ENCODE results near the gene PTPRN2. TPM values are rescaled to one million over a fixed set of nuclear protein-coding genes. Genes with fewer than 3 reads are reported as not detected.
"Not testable (repeated sequence)": the region's sequence is repeated elsewhere in the genome, so short reads cannot be mapped to it uniquely, and the experiment has no call there.

Gene PTPRN2
- total RNA-seq, 1 experiment from 2014 or later, result 1.7 TPM

- no peaks in the 10 kb centered on the region; the same call in 1 of the 2 replicates for H3K27me3 ChIP-seq (ENCODE audit: low read length)
- peaks cover 15% of the 10 kb centered on the region; the same call in 1 of the 2 replicates for H3K9me3 ChIP-seq (ENCODE audit: low read length)
- no peak overlapping the region for H2AFZ ChIP-seq (ENCODE audit: low read length)
- no peak overlapping the region for H3K4me3 ChIP-seq (ENCODE audit: low read length)
- H3K4me1 ChIP-seq (ENCODE audit: low read length), result peaks cover 30% of the 10 kb centered on the region
- no peaks in the 10 kb centered on the region for H4K20me1 ChIP-seq (ENCODE audit: insufficient read depth, low read depth, low read length)
- H3K4me2 ChIP-seq (ENCODE audit: low read depth, low read length, poor library complexity, severe bottlenecking), result no peak overlapping the region
- H3K36me3 ChIP-seq (ENCODE audit: insufficient read depth, low read length), result no peaks in the 10 kb centered on the region
- H3K9ac ChIP-seq (ENCODE audit: low read length), result no peak overlapping the region
- DNase-seq, result no peak
- H3K9me2 ChIP-seq (replicated peaks; ENCODE audit: insufficient read depth, low read length), result no peaks in the 10 kb centered on the region
- H3K27ac ChIP-seq (ENCODE audit: low read length), result peak overlapping the region; percentile 59
- H3K79me2 ChIP-seq (ENCODE audit: low read length), result no peaks in the 10 kb centered on the region
These were observed 663.6 kb downstream of the PTPRN2 start for GRCh38 chr7:157923903-157924630.

- H3K9me3 ChIP-seq (ENCODE audit: low read length), result peaks cover 15% of the 10 kb centered on the region; the same call in 1 of the 2 replicates
- H3K79me2 ChIP-seq (ENCODE audit: low read length), result no peaks in the 10 kb centered on the region
- H4K20me1 ChIP-seq (ENCODE audit: insufficient read depth, low read depth, low read length), result no peaks in the 10 kb centered on the region
- H2AFZ ChIP-seq (ENCODE audit: low read length), result no peak overlapping the region
- no peak for DNase-seq
- no peak overlapping the region for H3K4me2 ChIP-seq (ENCODE audit: low read depth, low read length, poor library complexity, severe bottlenecking)
- H3K4me1 ChIP-seq (ENCODE audit: low read length), result peaks cover 18% of the 10 kb centered on the region
- no peak overlapping the region for H3K4me3 ChIP-seq (ENCODE audit: low read length)
- H3K36me3 ChIP-seq (ENCODE audit: insufficient read depth, low read length), result no peaks in the 10 kb centered on the region
- no peak overlapping the region for H3K9ac ChIP-seq (ENCODE audit: low read length)
- no peaks in the 10 kb centered on the region for H3K9me2 ChIP-seq (replicated peaks; ENCODE audit: insufficient read depth, low read length)
- no peak overlapping the region for H3K27ac ChIP-seq (ENCODE audit: low read length)
- no peaks in the 10 kb centered on the region; the same call in 1 of the 2 replicates for H3K27me3 ChIP-seq (ENCODE audit: low read length)
These were observed 665.0 kb downstream of the PTPRN2 start for GRCh38 chr7:157922576-157922975.

GRCh38 chr7:157918326-157919080 lies 669.1 kb downstream of the PTPRN2 start:
- Histone ChIP-seq H3K9me2 (replicated peaks; ENCODE audit: insufficient read depth, low read length) (no peaks in the 10 kb centered on the region), H3K9me3 (ENCODE audit: low read length) (peaks cover 6% of the 10 kb centered on the region), H3K4me1 (ENCODE audit: low read length) (no peaks in the 10 kb centered on the region), H3K4me2 (ENCODE audit: low read depth, low read length, poor library complexity, severe bottlenecking) (no peak overlapping the region), H3K36me3 (ENCODE audit: insufficient read depth, low read length) (no peaks in the 10 kb centered on the region), H2AFZ (ENCODE audit: low read length) (no peak overlapping the region), H3K4me3 (ENCODE audit: low read length) (no peak overlapping the region), H3K27ac (ENCODE audit: low read length) (no peak overlapping the region), H4K20me1 (ENCODE audit: insufficient read depth, low read depth, low read length) (no peaks in the 10 kb centered on the region), H3K27me3 (ENCODE audit: low read length) (no peaks in the 10 kb centered on the region; the same call in 1 of the 2 replicates), H3K79me2 (ENCODE audit: low read length) (no peaks in the 10 kb centered on the region), H3K9ac (ENCODE audit: low read length) (no peak overlapping the region)
- DNase-seq, result no peak

- H3K9me2 ChIP-seq (replicated peaks; ENCODE audit: insufficient read depth, low read length), result no peaks in the 10 kb centered on the region
- H3K9ac ChIP-seq (ENCODE audit: low read length), result no peak overlapping the region
- H3K4me1 ChIP-seq (ENCODE audit: low read length), result no peaks in the 10 kb centered on the region
- H2AFZ ChIP-seq (ENCODE audit: low read length), result no peak overlapping the region
- H3K27me3 ChIP-seq (ENCODE audit: low read length), result no peaks in the 10 kb centered on the region; the same call in 1 of the 2 replicates
- H4K20me1 ChIP-seq (ENCODE audit: insufficient read depth, low read depth, low read length), result no peaks in the 10 kb centered on the region
- no peak overlapping the region for H3K4me2 ChIP-seq (ENCODE audit: low read depth, low read length, poor library complexity, severe bottlenecking)
- no peak overlapping the region for H3K4me3 ChIP-seq (ENCODE audit: low read length)
- no peak for DNase-seq
- peaks cover 6% of the 10 kb centered on the region; the same call in 1 of the 2 replicates for H3K9me3 ChIP-seq (ENCODE audit: low read length)
- no peaks in the 10 kb centered on the region for H3K79me2 ChIP-seq (ENCODE audit: low read length)
- H3K27ac ChIP-seq (ENCODE audit: low read length), result no peak overlapping the region
- H3K36me3 ChIP-seq (ENCODE audit: insufficient read depth, low read length), result no peaks in the 10 kb centered on the region
These were observed 670.5 kb downstream of the PTPRN2 start for GRCh38 chr7:157916946-157917640.

GRCh38 chr7:157910446-157910845 lies 677.2 kb downstream of the PTPRN2 start:
- Histone ChIP-seq H3K36me3 (ENCODE audit: insufficient read depth, low read length) (no peaks in the 10 kb centered on the region), H3K79me2 (ENCODE audit: low read length) (no peaks in the 10 kb centered on the region), H2AFZ (ENCODE audit: low read length) (no peak overlapping the region), H3K9me3 (ENCODE audit: low read length) (peaks cover 6% of the 10 kb centered on the region; the same call in 1 of the 2 replicates), H3K4me2 (ENCODE audit: low read depth, low read length, poor library complexity, severe bottlenecking) (no peak overlapping the region), H4K20me1 (ENCODE audit: insufficient read depth, low read depth, low read length) (0 out of 2 replicates have a peak, but pooled peaks cover 4% of the 10 kb centered on the region), H3K9me2 (replicated peaks; ENCODE audit: insufficient read depth, low read length) (no peaks in the 10 kb centered on the region), H3K4me3 (ENCODE audit: low read length) (no peak overlapping the region), H3K27ac (ENCODE audit: low read length) (no peak overlapping the region), H3K27me3 (ENCODE audit: low read length) (no peaks in the 10 kb centered on the region; the same call in 1 of the 2 replicates), H3K4me1 (ENCODE audit: low read length) (no peaks in the 10 kb centered on the region), H3K9ac (ENCODE audit: low read length) (no peak overlapping the region)
- DNase-seq, result no peak

GRCh38 chr7:157910045-157910444 lies 677.6 kb downstream of the PTPRN2 start:
- not testable (repeated sequence) for H3K9me3 ChIP-seq (ENCODE audit: low read length); H4K20me1 ChIP-seq (ENCODE audit: insufficient read depth, low read depth, low read length); H3K4me1 ChIP-seq (ENCODE audit: low read length); H3K79me2 ChIP-seq (ENCODE audit: low read length); H3K27me3 ChIP-seq (ENCODE audit: low read length); H3K9ac ChIP-seq (ENCODE audit: low read length); H3K36me3 ChIP-seq (ENCODE audit: insufficient read depth, low read length); H3K4me2 ChIP-seq (ENCODE audit: low read depth, low read length, poor library complexity, severe bottlenecking); DNase-seq; H2AFZ ChIP-seq (ENCODE audit: low read length); H3K4me3 ChIP-seq (ENCODE audit: low read length); H3K27ac ChIP-seq (ENCODE audit: low read length); H3K9me2 ChIP-seq (replicated peaks; ENCODE audit: insufficient read depth, low read length)

- Histone ChIP-seq H3K27me3 (ENCODE audit: low read length) (no peaks in the 10 kb centered on the region; the same call in 1 of the 2 replicates), H3K36me3 (ENCODE audit: insufficient read depth, low read length) (no peaks in the 10 kb centered on the region), H3K27ac (ENCODE audit: low read length) (no peak overlapping the region), H3K4me2 (ENCODE audit: low read depth, low read length, poor library complexity, severe bottlenecking) (no peak overlapping the region), H3K9me3 (ENCODE audit: low read length) (peaks cover 2% of the 10 kb centered on the region; the same call in 1 of the 2 replicates), H4K20me1 (ENCODE audit: insufficient read depth, low read depth, low read length) (0 out of 2 replicates have a peak, but pooled peaks cover 4% of the 10 kb centered on the region), H3K9ac (ENCODE audit: low read length) (no peak overlapping the region), H2AFZ (ENCODE audit: low read length) (no peak overlapping the region), H3K79me2 (ENCODE audit: low read length) (no peaks in the 10 kb centered on the region), H3K9me2 (replicated peaks; ENCODE audit: insufficient read depth, low read length) (no peaks in the 10 kb centered on the region), H3K4me3 (ENCODE audit: low read length) (no peak overlapping the region), H3K4me1 (ENCODE audit: low read length) (no peaks in the 10 kb centered on the region)
- DNase-seq, result no peak
These were observed 678.3 kb downstream of the PTPRN2 start for GRCh38 chr7:157909370-157909769.
